Activated CD4-positive, alpha-beta T cell treated with anti-CD3 and anti-CD28 coated beads, Interleukin-2, amount 50 U/mL, for 48 hours (primary cell): ENCODE measurements around the gene STXBP6.

Experiments
- DNase-seq, 2 experiments: peaks; one replicate each; pipeline ENCODE4 v3.0.0-alpha.2; 2020

STXBP6 gene

DNA sequence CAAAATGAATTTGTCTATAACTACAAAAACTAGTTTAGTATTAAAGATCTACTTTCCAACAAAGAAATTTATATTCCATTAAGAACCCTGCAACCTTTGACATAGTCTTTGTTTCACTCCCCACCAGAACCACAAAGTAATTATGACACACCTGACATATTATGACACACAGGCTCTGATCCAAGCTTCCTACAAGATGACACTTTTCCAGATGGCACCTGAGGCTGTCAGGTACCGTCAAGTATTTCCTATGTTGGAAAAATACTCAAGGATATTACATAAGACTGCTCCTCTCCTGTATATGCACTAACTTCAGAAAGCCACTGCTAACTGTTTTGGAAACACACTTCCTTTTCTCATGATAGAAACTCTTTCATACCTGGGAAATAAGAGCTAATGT lies 38.9 kb downstream of the STXBP6 start:
- DNase-seq, result no peak

DNA sequence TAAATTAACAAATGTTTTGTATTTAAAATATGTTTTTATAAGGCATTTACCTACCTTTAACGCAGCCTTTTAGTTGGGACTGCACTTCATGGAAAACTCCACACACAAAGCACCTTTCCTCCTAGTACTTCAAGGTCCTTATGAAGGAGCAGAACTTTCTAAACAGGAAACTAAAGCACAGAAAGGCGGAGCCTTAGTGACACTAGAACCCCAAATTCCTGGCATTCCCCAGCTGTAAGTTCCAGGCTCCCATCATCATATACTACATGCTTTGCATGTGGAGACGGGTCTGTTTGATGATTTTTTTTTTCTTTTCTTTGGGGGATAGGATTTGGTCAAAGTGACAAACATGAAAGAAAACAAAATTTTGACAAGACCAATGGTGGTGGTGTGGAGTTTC lies 39.5 kb downstream of the STXBP6 start:
- DNase-seq, result no peak

DNA sequence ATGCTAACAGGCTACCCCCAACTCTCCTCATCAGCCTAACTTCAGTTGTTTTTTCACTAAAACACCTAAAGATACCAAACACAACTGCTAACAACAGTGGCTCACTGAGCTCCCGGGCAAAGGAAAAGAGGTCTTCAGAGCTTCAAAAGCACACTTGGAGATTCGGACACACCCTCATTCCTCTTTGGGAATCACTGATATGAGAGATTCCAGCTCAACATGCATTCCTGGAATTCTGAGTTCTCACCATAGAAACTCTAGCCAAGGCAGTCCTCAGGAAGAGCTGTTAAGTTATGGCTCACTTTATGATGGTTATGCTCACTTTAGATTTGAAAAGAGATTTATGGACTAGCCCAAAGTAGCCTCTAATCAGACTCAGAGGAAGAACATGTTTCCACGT lies 40.1 kb downstream of the STXBP6 start:
- no peak for DNase-seq

GRCh38 chr14:25007832-25008231 lies 42.1 kb downstream of the STXBP6 start:
- DNase-seq, result no peak

DNA sequence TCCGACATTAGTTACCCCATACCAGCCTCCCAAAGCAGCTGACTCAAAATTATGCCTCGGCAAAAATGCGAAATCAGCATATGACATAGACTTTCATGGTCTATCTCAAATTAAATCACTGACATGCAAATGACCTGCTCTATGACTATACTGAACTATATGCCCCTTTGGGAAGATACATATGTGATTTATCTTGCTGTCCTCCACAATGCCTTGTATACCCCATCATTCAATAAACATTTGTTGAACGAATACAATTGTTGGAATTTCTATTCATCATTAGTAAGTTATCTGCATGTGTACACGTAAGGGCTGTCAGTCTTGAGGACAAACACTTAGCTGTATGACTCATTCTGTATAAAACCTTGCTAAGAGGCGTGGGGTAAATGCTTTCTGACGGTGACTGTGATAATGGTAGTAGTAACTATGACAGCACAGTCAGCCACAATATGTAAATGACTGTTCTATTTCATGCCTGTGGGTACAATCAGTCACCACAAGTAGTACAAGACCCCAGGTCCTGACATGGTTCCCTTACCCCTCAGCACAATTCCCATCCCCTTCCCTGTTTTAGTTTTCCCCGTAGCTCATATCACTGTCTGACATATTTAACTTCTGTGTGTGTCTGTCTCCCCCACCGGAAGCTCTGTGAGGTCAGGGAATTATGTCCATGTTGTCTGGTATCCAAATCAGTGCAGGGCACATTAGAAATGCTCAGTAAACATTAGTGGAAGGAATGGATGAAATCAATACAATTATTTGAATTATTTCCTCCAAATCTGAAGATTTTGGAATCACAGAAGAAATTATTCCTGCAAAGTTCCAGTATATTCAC lies 42.8 kb downstream of the STXBP6 start:
- DNase-seq, result no peak

- DNase-seq, result no peak
Observed at GRCh38 chr14:25006031-25006430, 43.9 kb downstream of the STXBP6 start.

DNA sequence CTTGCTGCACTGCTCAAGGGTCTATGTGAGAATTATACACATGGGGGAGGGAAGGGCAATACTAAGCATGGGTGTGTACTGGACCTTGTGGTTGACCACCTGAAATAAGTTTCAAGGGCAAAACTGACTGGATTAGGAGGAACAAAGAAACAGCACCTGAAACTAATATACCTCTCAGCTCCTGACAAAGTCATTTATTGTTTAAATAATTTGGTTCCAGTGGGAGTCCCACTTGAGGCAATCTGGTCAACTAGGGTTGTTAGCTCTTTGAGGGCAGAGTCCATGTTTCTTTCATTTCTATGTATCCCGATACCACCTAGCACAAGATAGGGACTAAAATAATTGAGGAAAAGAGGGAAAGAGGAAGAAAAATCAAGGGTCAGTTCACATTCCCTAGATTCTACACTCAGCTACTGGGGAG lies 45.5 kb downstream of the STXBP6 start:
- DNase-seq, result no peak

- no peak for DNase-seq
Observed at GRCh38 chr14:25003537-25003936, 46.4 kb downstream of the STXBP6 start.

DNA sequence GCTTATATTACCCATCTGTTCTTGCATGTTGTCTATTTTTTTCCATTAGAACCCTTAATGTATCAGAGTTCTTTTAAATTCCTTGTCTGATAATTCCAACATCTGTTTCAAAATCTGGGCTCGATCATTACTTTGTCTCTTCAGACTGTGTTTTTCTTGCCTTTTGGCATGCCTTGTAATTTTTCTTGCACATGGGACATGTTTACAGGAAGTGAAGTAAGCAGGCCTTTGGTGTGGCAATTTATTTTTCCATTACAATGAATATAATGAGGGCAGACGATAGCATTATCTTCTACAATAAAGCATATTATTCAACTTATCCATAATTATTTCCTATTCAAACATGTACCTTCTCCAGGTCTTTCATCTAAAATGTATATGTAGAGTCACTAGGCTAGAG lies 48.3 kb downstream of the STXBP6 start:
- no peak for DNase-seq

DNA sequence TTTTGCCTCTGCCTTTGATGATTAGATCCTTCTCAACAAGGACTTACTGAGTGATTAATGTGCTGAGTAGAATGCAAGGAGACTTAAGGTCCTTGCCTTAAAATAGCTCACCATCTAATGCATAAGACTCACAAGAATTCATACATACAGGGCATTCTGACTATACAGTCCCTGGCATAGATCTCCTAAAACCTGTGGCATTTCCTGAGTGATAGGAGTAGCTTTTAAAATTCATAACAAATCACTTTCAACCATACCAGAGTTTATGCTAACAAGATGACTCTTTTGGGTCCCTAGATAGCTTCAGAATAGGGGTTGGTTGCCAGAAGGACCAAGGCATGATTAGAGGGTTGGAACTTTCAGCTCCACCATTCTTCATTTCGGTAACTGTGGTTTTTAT lies 48.8 kb downstream of the STXBP6 start:
- no peak for DNase-seq

- no peak for DNase-seq
Observed at GRCh38 chr14:24999157-24999556, 50.8 kb downstream of the STXBP6 start.

GRCh38 chr14:24996930-24997725 lies 52.8 kb downstream of the STXBP6 start:
- no peak for DNase-seq

GRCh38 chr14:24995016-24995415 lies 54.9 kb downstream of the STXBP6 start:
- no peak for DNase-seq

DNA sequence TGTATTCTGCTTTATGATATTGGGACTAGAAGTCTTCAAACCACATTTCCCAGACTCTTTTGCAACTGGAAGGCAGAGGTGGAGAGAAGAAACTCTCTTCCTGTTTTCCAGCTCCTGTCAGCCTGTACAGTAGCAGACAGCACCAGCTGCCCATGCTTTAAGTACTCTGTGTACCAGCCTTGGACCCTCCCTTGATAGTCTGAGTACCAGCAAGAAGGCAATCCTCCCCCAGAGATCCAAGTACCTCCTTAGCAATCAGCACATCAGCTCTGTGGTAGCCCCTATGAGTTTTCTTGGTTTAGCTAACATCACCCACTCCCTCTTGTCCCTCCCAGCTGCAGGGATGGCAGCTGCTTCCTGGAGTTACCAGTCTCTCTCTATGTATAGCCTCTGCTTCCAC lies 56.3 kb downstream of the STXBP6 start:
- DNase-seq, result no peak

- DNase-seq, result no peak
Observed at GRCh38 chr14:24992624-24993360, 57.2 kb downstream of the STXBP6 start.

- DNase-seq, result no peak
Observed at GRCh38 chr14:24991821-24992220, 58.1 kb downstream of the STXBP6 start.

DNA sequence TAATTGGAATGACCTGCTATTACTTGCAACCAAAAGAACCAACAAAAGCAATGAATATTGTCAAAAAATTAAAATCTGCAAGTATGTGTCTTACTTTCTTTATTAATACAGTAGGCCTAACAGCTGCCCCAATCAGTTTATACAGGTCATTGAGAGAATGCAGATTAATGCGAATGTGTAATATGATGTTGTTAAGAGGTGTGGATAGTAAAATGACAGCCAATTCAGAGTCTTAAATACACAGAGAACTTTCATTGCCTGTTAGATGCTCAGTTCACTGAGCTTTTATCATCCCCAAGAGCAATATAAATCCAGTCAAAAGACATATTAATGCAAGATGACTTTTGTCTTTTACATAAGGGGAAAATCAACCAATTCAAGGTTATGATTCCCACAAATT lies 58.7 kb downstream of the STXBP6 start:
- no peak for DNase-seq

- DNase-seq, result no peak
Observed at GRCh38 chr14:24990773-24991172, 59.2 kb downstream of the STXBP6 start.

GRCh38 chr14:24990050-24990449 lies 59.9 kb downstream of the STXBP6 start:
- DNase-seq, result no peak

- DNase-seq, result no peak
Observed at GRCh38 chr14:24988760-24989159, 61.2 kb downstream of the STXBP6 start.

GRCh38 chr14:24986206-24986893 lies 63.6 kb downstream of the STXBP6 start:
- DNase-seq, result no peak

- no peak for DNase-seq
Observed at GRCh38 chr14:24984846-24985589, 64.9 kb downstream of the STXBP6 start.
